HG03280 (cell line): ENCODE data around the gene MAML1.
"Not testable (repeated sequence)": the region's sequence is repeated elsewhere in the genome, so short reads cannot be mapped to it uniquely, and the experiment has no call there.

Source experiments
- ATAC-seq: cut with Tn5 transposase; IDR thresholded peaks from one replicate; pipeline ENCODE4 v1.9.1; 2021; ENCODE audit warnings: mild to moderate bottlenecking, moderate library complexity; ENCODE audit not compliant: unreplicated experiment

MAML1 gene

DNA sequence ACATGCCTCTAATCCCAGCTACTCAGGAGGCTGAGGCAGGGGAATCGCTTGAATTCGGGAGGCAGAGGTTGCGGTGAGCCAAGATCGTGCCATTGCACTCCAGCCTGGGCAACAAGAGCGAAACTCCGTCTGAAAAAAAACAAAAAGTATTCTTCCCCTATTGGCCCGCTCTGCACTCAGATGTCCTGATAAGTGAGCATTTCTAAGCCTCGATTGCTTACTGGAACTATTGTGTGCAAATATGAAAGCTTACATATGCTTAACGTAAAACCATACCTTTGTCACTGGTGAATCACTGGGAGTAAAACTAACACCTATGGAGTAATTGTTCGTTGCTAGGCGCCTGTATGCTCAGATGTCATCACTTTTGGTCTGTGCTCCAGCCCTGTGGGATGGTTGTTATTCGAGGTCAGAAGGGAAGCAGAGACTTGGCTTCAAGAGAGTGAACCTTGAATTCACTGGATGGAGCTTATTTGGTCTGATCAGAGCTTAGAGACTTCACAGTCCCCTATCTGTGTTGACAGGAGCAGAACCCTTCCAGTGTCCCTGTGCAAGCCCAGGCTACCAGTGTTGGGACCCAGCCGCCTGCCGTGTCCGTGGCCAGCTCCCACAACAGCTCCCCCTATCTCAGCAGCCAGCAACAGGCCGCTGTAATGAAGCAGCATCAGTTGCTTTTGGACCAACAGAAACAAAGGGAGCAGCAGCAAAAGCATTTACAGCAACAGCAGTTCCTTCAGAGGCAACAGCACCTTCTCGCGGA lies 35.9 kb downstream of the MAML1 start:
- ATAC-seq, result no peak

DNA sequence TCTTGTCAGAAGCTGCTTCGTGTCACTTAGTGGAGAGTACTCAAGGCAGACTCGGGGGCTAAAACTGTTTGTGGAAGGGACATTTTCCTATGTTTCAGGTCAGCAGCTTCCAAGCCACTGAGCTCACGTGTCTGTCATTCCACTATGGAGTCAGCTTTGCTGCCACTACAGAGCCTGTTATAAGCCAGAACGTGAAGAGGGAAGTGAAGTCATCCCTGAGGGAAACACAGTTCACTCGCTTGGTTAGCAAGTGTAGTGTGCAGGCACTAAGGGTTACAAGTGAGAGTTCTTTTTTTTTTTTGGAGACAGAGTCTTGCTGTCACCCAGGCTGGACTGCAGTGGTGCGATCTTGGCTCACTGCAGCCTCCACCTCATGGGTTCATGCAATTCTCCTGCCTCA lies 36.6 kb downstream of the MAML1 start:
- ATAC-seq, result no peak

DNA sequence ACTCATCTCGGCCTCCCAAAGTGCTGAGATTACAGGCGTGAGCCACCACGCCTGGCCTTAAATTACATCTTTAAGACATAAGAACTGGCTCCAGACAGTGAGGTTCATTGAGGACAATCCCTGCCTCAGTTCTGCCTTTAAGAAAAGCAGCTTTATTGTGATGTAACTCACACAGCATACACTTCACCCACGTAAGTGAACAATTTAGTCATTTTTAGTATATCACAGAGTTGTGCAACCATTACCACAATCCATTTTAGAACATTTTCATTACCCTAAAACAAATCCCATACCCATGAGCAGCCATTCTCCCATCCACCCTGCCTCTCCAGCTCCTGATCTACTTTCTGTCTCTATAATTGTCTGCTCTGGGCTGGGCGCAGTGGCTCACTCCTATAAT lies 37.2 kb downstream of the MAML1 start:
- no peak for ATAC-seq

DNA sequence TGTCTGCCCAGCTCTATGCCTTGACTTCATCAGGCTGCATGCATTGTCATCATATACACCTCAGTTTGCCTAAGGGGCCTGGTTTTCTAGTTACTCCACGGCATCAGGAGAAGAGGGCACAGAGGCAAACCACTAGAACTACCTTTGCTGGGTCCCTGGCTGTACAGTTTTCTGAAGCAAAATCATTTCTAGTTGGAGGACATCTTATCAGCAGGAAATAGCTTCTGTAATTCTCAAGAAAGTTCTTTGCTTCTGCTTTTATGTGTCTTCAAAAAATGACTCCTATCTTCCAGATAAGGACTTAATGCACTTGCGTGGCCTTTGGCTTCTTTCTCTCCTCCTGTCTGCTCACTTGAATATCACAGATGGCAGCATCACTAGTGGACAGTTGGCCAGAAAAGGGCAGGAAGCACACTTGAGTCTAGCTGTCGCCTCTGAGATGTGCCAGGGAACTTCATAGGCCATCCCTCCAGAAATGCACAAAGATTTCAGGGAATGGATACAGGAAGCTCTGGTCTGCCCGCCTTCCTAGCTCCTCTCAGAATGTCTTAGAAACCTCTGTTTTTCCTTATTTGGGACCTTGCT lies 38.8 kb downstream of the MAML1 start:
- ATAC-seq, result no peak

DNA sequence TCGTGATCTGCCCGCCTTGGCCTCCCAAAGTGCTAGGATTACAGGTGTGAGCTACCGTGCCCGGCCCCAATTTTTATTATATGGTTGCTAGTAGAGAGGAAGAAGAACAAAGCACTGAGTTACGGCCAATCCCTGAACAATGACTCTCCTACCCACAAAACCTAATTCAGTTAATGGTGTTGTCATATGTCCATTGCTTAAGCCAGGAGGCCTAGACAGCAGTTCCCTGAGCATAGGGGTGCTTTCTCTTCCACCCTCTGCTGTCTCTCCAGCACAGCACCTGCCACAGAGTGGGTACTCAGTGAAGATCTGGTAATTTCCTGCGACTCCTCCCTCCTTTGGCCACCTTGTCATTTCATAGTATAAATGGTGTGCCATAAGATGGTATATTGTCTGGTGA lies 39.7 kb downstream of the MAML1 start:
- no peak for ATAC-seq

DNA sequence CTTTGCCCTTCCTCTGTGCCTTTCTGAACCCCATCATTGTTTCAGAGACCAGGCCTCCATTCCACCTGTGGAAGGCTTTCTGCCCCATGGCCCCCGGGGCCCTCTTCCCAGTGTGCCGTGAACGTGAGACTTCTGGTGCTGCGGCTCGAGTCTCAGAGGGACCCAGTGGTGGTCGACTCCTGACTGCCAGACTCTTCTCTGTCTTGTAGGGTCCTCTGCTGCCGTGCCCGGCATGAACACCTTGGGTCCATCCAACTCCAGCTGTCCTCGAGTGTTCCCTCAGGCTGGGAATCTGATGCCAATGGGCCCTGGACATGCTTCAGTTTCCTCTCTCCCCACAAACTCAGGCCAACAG lies 41.0 kb downstream of the MAML1 start:
- no peak for ATAC-seq

DNA sequence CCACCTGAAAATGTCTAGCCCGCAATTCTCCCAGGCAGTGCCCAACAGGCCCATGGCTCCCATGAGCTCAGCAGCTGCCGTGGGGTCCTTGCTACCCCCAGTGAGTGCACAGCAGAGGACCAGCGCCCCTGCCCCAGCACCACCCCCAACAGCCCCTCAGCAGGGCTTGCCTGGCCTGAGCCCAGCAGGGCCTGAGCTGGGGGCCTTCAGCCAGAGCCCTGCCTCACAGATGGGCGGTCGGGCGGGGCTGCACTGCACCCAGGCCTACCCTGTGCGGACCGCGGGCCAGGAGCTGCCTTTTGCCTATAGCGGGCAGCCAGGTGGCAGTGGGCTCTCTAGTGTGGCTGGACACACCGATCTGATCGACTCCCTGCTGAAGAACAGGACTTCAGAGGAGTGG lies 41.8 kb downstream of the MAML1 start:
- ATAC-seq, result no peak

DNA sequence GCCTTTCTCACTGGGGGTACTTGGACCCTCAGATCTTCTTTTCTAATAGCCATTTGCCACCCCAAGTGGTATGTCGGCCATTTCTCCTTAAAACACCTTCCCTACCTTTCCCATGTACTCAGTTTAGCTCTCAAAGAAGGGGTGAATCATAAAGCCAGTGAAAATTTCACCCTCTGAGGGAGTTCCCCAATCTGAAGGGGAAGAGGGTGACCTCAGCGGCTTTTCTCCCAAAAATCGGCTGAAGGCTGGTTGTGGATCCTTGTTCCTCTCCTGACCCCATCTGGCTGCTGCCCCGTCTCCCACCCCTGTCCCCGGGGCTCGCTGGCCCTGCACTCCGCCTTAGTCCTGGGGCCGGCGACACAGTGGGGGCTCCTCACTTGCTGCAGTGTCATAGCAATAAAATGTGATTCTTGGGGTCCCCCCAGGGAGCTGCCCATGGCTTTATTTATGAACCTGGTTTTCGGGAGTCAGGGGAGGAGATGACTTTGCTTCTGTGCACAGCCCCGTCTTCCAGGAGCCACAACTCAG lies 43.9 kb downstream of the MAML1 start:
- no peak for ATAC-seq

DNA sequence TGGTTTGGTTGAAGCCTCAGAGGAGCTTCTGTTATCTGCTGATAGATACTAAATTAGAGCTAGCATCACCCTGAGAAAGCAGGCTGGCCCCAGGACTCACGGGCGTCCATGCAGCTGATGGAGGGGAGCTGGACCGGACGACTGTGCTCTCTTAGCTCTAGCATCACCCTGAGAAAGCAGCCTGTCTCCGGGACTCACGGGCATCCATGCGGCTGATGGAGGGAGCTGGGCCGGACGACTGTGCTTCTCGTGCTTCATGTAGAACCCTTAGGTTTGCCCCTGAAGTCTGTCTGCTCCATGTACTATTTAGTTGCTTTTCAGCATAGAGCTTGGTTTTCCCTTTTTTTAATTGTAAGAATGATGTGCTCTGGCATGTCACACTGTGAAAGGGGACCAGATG lies 44.8 kb downstream of the MAML1 start:
- no peak for ATAC-seq

DNA sequence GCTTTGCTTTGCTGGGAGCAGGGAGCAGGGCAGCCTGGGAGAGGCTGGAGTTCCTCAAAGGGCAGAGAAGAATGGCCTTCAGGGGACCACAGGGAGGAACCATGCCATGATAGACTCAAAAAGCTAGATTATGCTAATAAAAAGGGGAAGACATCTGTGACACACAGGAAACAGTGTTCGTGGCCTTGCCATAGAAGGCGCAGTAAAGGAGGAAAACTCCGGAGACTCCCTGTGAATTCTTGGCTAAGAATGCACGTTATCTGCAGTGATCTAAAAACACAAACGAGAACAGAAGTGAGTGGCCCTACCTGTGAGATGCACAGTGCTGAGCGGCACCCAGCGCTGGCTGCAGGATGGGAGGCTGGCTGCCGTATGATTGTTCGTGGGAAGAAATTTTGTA lies 45.3 kb downstream of the MAML1 start:
- no peak for ATAC-seq

DNA sequence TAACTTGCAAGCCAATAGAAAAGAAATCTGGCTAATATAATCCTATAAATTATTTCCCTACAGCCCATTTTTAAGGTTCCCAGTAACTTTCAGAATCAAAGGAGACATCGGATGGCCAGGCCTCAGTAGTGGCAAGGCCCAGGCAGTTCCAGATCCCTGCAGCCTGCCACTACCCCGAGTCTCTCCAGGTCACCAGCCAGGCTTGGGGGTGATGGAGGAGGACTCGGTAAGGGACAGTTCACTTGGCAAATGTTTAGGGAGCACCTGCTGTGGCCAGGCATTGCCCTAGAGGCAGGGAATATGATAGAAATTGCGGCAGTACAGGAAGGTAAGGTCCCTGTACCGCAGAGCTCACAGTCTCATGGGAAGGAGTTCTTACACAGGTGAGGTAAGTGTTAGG lies 46.0 kb downstream of the MAML1 start:
- no peak for ATAC-seq

DNA sequence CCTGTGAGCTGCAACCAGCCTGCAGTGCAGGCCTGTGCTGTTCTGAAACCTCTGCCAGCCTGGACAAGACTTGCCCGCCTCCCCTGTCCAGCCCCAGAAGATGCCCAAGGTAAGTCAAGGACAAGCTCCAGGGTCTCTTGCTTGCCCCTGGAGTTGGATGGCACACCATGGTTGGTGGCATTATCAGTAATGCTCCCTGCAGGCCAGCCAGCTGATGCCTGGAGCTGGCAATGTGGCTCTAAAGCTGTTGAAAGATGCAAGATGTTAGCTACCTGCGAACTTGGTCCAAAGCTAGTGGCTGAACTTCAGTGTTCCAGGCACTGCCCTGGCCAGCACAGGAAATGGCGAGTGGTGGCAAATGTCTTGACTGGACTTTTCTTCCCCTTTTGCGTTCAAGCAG lies 47.2 kb downstream of the MAML1 start:
- no peak for ATAC-seq

DNA sequence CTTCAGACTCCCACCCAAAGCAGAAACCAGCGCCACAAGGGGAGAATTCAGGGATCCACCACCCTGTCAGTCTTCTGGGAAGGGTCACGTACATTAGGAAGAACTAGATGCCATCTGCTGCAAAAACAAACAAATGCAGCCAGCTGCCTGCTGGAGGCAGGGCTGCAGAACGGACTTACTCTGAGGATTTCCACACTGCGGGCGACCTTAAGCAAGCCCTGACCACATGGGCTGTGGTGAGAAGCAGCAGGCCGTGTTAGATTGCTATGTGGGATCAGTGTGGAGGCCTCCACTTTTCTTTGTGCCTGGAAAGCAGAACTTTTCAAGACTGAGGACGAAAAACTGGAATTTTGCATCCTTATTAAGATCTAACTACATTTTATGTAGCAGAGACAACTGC lies 47.7 kb downstream of the MAML1 start:
- no peak for ATAC-seq

DNA sequence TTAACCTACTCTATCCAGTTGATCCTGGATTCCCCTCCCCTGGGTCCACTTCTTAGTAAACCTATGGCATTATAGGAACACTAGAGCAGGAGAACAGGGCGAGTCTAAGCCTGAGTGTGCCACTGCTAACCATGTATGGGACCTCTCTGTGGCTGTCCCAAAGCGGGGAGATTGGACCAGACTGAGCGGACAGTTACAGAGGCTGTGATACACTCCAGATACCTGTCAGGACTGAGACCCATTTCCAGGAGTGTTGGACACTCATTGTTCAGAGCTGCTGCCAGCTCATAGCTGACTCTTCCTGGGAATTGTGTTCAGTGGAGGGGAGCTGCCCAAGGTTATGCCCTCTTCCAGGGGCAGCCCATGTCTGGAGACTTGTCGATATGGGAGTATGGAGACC lies 49.2 kb downstream of the MAML1 start:
- no peak for ATAC-seq

DNA sequence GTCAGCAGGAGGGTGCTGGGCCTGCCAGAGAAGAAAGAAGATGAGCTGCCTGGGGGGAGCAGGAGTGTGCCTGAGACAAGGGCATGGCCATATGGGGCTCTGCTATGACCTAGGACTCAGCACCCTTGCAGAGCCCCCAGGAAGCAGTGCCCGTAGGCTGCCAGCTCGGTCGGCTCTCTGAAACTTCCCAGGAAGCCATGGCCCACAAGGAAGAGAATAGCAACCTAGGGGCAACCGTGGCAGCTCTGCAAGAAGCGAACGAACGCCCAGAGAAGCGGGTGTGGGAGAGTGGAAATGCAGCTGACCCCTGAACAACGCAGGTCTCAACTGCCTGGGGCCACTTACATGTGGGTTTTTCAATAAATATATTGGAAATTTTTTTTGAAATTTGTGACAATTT lies 50.5 kb downstream of the MAML1 start:
- no peak for ATAC-seq

DNA sequence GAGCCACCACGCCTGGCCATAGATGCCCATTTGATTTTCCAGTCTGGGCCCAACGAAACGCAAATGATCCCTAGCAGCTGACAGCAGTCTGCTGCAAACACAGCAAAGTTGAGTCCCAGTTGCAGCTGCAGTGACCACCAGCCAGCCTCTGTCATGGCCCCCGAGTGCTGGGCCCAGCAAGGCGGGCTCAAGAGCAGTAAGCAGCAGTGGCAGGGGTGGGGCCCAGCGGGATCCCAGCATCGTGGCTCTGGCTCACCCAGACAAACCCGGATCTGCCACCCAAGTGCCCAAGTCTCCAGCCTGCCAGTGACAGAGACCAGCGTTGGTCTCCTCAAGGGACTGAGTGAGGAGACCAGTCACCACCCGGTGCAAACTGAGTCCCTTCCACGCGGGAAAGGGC lies 54.2 kb downstream of the MAML1 start:
- no peak for ATAC-seq

DNA sequence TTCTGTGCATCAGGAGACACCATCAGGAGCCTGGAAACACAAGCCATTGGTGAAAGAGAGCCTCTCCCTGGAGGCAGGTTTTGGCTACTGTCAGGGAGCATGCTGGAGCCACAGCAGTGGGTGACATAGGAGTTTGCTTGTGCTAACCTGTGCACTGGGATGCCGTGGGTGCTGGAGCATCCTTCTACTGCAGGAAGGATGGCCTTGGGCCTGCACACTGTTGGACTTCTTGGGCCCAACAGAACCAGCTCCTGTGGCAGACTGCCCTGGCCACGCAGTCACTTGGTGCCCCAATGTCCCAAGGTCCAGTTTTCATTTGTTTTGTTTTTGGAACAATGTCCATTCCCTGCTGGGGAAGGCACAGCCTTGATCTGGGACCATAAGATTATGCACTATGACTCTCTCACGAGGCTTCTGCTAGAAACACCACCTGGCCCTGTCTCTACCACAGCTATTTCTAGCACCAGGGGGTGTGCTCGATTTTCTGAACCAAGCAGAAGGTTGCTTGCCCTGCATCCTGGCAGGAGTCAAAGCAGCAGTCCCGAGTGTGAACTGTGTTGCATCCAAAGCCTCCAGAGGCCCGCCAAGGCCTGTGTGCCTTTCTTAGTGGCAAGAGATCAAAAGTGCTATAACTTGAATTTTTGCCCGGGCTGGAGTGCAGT lies 55.7 kb downstream of the MAML1 start:
- no peak for ATAC-seq

DNA sequence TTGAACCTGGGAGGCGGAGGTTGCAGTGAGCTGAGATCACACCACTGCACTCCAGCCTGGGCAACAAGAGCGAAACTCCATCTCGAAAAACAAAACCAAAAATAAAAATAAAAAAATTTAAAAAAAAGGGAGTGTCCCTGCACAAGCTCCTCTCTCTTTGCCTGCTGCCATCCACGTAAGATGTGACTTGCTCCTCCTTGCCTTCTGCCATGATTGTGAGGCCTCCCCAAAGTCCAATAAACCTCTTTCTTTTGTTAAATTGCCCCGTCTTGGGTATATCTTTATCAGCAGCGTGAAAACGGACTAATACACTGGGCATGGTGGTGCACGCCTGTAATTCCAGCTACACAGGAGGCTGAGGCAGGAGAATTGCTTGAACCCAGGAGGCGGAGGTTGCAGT lies 56.7 kb downstream of the MAML1 start:
- ATAC-seq, result not testable (repeated sequence)

DNA sequence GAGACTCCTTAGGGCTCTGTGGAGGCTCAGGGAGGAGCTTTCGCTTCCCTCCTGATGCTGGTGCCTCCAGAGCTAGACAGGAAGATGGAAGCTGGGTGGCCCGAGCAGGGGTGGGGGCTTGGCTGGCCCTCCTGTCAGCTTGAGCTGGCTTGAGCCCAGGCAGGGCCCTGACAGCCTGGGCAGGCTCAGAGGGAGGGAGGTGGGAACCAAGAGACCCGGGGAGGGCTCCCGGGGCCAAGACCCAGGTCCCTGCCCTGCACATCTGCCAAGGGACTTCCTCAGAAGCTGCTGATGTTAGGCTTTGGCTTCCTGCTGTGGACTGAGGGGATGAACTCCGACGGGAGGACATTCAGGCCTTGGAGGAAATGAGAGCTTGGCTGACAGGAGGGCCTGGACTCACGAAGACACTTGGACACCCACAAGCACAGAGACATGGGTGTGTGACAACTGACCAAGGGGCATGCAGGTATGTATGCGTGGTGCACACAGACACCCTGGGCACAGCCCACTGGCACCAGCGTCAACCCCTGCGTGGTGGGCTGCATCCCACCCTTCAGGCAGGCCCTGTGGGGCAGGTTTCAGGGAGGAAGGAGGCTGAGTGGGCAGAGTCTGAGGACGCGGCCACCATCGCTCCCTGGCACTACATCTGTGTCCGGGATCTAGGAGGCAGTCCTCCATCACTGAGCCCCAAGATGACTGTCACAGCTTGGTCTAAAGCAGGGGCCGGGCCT lies 59.4 kb downstream of the MAML1 start:
- ATAC-seq, result no peak

DNA sequence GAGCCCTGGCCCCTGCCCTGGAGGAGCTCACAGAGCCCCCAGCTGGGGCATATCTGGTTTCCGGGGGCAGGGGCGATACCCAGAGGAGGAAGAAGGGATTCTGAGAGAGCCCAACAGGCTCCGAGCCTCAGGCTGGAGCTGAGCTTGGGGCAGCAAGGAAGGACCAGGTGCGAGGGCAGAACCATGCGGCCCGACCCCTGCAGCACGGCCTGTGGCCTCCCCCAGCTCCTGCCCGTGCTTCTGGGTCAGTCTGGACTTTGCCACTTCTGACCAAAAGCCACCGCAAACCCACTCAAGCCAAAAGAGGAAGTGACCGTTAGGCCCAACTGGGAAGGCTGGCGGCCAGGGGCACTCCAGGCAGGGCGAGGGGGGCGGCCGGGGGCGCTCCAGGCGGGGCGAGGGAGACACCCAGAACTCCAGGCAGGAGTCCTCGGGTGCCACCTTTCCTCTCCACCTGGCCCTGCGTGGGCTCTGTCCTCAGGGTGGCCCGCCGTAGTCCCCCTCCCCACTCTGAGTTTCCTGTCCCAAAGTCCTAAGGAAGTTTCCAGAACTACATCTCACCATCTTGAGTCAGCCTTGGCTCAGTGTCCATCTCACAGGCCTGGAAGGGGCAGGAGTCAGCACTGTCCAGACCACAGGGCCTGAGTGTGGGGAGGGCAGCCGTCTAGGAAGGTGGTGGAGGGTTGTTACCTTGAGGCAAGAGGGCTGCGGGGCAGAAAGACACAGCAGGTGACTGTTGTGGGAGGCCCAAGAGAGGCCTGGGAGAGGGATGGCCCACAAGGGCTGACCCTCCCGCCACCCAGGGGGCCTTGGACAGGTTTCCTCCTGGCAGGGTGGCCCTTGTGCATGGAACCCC lies 60.2 kb downstream of the MAML1 start:
- ATAC-seq, result no peak
